AG09309 (cell line): Measurements from ENCODE around the gene SLC2A1.

Source experiments
- DNase-seq: peaks from one replicate; pipeline ENCODE4 v3.0.0-alpha.2; 2010; ENCODE audit warnings: low read depth
- H3K4me3 ChIP-seq: 2 replicates; pipeline ENCODE4 v1.5.1; 2011; ENCODE audit warnings: mild to moderate bottlenecking, low read depth, low read length, moderate library complexity; ENCODE audit not compliant: control insufficient read depth
- TF ChIP-seq, protein P1 (sequence below): IDR thresholded peaks from 2 replicates; pipeline ENCODE4 v1.5.1; 2011; ENCODE audit warnings: mild to moderate bottlenecking, low read depth, low read length, inconsistent platforms; ENCODE audit not compliant: insufficient read depth, control insufficient read depth; ENCODE audit errors: missing control alignments

SLC2A1 gene

GRCh38 chr1:43001434-43001833 is 42.8 kb upstream of the SLC2A1 start:
- no peak overlapping the region for H3K4me3 ChIP-seq
- TF ChIP-seq, protein P1, sequence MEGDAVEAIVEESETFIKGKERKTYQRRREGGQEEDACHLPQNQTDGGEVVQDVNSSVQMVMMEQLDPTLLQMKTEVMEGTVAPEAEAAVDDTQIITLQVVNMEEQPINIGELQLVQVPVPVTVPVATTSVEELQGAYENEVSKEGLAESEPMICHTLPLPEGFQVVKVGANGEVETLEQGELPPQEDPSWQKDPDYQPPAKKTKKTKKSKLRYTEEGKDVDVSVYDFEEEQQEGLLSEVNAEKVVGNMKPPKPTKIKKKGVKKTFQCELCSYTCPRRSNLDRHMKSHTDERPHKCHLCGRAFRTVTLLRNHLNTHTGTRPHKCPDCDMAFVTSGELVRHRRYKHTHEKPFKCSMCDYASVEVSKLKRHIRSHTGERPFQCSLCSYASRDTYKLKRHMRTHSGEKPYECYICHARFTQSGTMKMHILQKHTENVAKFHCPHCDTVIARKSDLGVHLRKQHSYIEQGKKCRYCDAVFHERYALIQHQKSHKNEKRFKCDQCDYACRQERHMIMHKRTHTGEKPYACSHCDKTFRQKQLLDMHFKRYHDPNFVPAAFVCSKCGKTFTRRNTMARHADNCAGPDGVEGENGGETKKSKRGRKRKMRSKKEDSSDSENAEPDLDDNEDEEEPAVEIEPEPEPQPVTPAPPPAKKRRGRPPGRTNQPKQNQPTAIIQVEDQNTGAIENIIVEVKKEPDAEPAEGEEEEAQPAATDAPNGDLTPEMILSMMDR = no peak
- no peak for DNase-seq

- TF ChIP-seq, protein P1 = no peak
- no peak overlapping the region for H3K4me3 ChIP-seq
- DNase-seq = no peak
Measured at GRCh38 chr1:43000271-43000670, 41.6 kb upstream of the SLC2A1 start.

- H3K4me3 ChIP-seq = no peak overlapping the region
- TF ChIP-seq, protein P1 = no peak
- DNase-seq = no peak
Measured at GRCh38 chr1:42999308-42999707, 40.6 kb upstream of the SLC2A1 start.

DNA sequence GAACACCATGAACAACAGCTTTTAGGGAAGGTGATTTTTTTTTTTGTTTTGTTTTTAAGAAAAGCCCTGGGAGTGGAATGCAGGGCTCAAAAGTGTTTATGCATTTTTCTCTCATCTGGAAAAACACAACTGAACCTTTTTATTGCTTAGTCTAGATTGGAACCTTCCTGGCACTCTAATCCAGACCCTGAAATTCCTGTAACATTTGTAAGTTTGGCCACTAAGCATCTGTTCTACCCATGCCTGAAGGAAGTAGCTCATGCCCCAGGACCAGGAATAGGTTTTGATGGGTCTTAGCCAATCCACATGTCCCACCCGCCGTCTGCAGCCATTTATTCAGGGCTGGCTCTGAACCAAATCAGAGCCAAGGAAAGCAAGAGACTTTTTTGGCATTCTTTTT is 39.7 kb upstream of the SLC2A1 start:
- peak; percentile 29 for DNase-seq
- H3K4me3 ChIP-seq = no peak overlapping the region
- TF ChIP-seq, protein P1 = no peak

- TF ChIP-seq, protein P1 = no peak
- DNase-seq = no peak
- no peak overlapping the region for H3K4me3 ChIP-seq
Measured at GRCh38 chr1:42996384-42996970, 37.8 kb upstream of the SLC2A1 start.

DNA sequence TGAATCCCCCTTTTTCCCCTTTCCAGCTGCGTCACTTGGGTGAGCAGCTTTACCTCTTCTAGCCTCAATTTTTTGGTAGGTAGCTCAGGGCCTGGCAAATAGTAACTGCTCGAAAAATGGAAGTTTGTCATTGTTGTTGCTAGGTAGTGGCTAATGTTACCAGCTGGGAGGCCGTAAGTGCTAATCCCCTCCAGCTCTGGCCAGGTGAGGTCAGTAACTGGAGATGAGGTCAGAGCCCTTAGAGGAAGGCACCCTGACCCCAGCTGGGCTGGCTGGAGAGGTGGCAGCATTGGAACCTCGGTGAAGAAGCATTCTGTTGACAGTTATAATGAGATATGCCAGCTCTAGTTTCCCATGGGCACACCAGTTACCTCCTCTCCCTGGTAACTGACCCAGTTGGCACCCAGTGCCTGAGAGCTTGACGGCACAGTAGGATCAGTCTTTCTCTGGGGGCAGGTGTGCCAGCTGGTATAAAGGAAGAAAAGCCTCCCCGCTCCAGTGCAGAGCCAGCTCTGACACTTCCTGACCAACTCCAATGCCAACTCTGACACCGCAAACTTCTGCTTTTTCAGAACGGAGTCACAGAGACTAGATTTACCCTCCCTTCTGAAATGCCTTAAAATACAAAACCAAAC is 35.0 kb upstream of the SLC2A1 start:
- no peak for DNase-seq
- TF ChIP-seq, protein P1 = no peak
- H3K4me3 ChIP-seq = no peak overlapping the region
